SJCRH30 (cell line): ENCODE results near the gene SOX9. TPM values are rescaled to one million over a fixed set of nuclear protein-coding genes. Genes with fewer than 3 reads are reported as not detected.

Experiments
- DNase-seq, 2 experiments: peaks; one replicate each; pipeline ENCODE4 v3.0.0-alpha.2; 2015 to 2020
- H3K27ac ChIP-seq: fragments of 250-450 bp; sonication (Bioruptor Pico); 2 replicates; pipeline ENCODE4 v1.5.1; 2020; ENCODE audit warnings: mild to moderate bottlenecking, moderate library complexity
- H3K27me3 ChIP-seq: fragments of 250-450 bp; sonication (Bioruptor Pico); 2 replicates; pipeline ENCODE4 v1.5.1; 2020; ENCODE audit warnings: mild to moderate bottlenecking, moderate library complexity
- H3K36me3 ChIP-seq: fragments of 250-450 bp; sonication (Bioruptor Pico); 2 replicates; pipeline ENCODE4 v1.5.1; 2020; ENCODE audit warnings: mild to moderate bottlenecking, moderate library complexity
- H3K4me1 ChIP-seq: fragments of 250-450 bp; sonication (Bioruptor Pico); 2 replicates; pipeline ENCODE4 v1.5.1; 2020; ENCODE audit warnings: mild to moderate bottlenecking, moderate library complexity
- H3K4me3 ChIP-seq: fragments of 250-450 bp; sonication (Bioruptor Pico); 2 replicates; pipeline ENCODE4 v1.5.1; 2020; ENCODE audit warnings: mild to moderate bottlenecking, moderate library complexity
- H3K9me3 ChIP-seq: fragments of 250-450 bp; sonication (Bioruptor Pico); replicated peaks from 2 replicates; pipeline ENCODE4 v1.5.1; 2020; ENCODE audit warnings: mild to moderate bottlenecking, moderate library complexity
- total RNA-seq: library from RNA; depleted of rRNA; stranded (reverse); fragments of >200 nt; shearing (Covaris generic); gene quantifications from 2 replicates; pipeline ENCODE4 v1.2.3, GENCODE V29; 2014

Gene SOX9
- total RNA-seq, 1 experiment from 2014 or later = 104 TPM

GRCh38 chr17:72150632-72151460 is 30.0 kb downstream of the SOX9 start:
- no peaks in the 10 kb centered on the region for H3K36me3 ChIP-seq
- H3K4me1 ChIP-seq = peaks cover 18% of the 10 kb centered on the region
- peak overlapping the region; percentile 58 for H3K27ac ChIP-seq
- peak overlapping the region; percentile 27 for H3K4me3 ChIP-seq
- no peaks in the 10 kb centered on the region for H3K27me3 ChIP-seq
- H3K9me3 ChIP-seq = no peaks in the 10 kb centered on the region
- peak in 1 of 2 experiments; percentile 29 for DNase-seq

- peak; percentile 80 to 89 for DNase-seq
- Histone ChIP-seq H3K4me3 (peak overlapping the region; percentile 27), H3K9me3 (no peaks in the 10 kb centered on the region), H3K4me1 (peaks cover 18% of the 10 kb centered on the region), H3K27me3 (no peaks in the 10 kb centered on the region), H3K36me3 (no peaks in the 10 kb centered on the region), H3K27ac (peak overlapping the region; percentile 58)
These were observed 31.0 kb downstream of the SOX9 start for GRCh38 chr17:72151565-72152386.

GRCh38 chr17:72152387-72152929 is 31.6 kb downstream of the SOX9 start:
- peaks cover 18% of the 10 kb centered on the region for H3K4me1 ChIP-seq
- no peak overlapping the region for H3K4me3 ChIP-seq
- no peaks in the 10 kb centered on the region for H3K36me3 ChIP-seq
- H3K9me3 ChIP-seq = no peaks in the 10 kb centered on the region
- DNase-seq = no peak
- H3K27me3 ChIP-seq = no peaks in the 10 kb centered on the region
- H3K27ac ChIP-seq = no peak overlapping the region

DNA sequence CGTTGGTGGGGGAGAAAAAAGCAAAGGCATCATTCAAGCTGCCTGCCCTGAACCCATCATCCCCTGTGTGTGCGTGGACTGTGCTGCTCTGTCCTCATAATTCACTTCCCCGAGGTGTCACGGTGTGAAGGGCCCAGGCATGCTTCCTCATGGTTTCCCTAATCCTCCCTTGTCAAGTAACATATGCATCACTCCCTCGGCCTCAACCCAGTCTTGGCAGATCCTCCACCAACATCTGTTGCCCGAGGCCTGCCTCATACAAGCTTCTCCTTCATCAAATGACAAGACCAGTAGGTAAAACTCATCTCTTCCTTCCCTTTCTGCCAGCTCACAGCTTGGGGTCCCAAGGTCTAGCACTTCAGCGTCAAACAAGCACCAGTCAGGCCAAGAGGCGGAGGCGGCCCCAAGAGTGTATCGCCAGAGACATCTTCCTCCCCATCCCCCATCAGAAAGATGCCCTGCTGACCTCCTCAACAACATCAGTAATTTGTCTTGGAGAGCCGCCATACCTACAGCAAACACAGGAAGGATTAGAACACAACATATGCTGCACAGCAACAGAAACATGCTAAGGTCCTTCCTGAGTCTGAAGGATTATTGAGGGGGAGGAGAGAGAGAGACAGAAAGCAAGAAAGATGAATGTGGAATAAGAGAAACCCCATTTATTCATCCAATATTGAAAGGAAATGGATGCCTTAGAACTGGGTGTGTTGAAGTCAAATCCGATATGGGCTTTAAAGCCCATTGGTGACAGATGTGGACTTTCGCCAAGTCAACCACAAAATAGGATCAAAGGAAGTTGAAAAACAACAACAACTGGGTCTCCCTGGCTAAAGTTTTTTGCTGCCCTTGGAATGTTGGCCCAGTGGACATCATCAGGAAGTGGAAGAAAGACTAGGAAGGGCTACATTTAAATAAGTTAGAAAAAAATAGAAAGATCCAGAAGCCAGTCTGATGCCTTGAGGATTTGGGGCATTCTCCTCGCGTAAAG is 38.4 kb downstream of the SOX9 start:
- Histone ChIP-seq H3K4me1 (peaks cover 30% of the 10 kb centered on the region), H3K27ac (peak overlapping the region; percentile 62), H3K36me3 (no peaks in the 10 kb centered on the region), H3K4me3 (peak overlapping the region; percentile 21), H3K9me3 (no peaks in the 10 kb centered on the region), H3K27me3 (no peaks in the 10 kb centered on the region)
- DNase-seq = peak; percentile 87 to 95

DNA sequence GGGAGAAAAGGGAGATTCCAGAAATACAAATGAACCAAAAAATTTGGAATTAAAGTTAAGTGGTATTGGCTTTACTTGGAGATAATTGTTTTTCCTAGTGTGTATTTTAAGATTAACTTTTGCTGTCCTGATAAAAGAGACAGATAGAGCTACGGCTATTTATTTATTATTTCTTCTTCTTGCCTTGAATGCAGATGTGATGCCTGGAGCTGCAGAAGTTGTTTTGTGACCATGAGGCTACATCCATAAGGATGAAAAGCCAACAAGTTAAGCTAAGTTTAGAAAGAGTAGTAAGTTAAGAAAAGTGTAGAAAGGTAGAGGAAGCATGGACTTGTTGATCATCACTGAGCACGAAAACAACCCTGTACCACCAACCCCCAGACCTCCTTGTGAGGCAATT is 41.7 kb downstream of the SOX9 start:
- Histone ChIP-seq H3K27me3 (no peaks in the 10 kb centered on the region), H3K27ac (no peak overlapping the region), H3K4me3 (no peak overlapping the region), H3K36me3 (no peaks in the 10 kb centered on the region), H3K4me1 (peaks cover 30% of the 10 kb centered on the region), H3K9me3 (no peaks in the 10 kb centered on the region)
- DNase-seq = no peak

GRCh38 chr17:72163474-72163873 is 42.7 kb downstream of the SOX9 start:
- peaks cover 25% of the 10 kb centered on the region for H3K4me1 ChIP-seq
- DNase-seq = no peak
- no peaks in the 10 kb centered on the region for H3K36me3 ChIP-seq
- no peak overlapping the region for H3K4me3 ChIP-seq
- H3K27me3 ChIP-seq = no peaks in the 10 kb centered on the region
- H3K27ac ChIP-seq = no peak overlapping the region
- H3K9me3 ChIP-seq = no peaks in the 10 kb centered on the region

DNA sequence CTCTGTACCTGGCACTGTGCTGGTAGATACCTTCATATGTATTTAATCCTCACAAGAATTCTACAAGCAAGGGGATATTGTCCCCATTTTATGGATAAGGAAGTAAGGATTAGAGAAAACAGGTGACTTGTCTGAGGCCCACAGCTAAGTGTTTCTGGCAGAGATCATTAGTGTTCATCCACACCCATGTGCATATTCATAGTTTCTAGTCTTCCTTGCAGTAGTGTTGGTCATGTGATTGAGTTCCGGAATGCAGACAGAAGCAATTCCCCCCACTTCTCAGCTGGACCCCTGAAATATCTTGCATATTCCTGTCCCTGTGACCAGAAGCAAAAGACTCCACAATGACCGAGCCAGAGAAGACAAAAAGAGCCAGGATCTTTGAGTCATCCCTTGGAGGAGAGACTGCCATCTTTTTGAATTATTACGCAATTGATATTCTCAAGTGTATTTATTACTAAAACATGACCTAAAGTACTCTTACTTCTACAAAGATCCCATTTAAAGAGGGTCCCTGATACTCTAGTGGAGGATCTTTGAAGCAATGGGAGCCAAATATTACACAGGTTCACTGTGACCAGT is 43.4 kb downstream of the SOX9 start:
- peaks cover 17% of the 10 kb centered on the region for H3K4me1 ChIP-seq
- no peak overlapping the region for H3K4me3 ChIP-seq
- H3K36me3 ChIP-seq = no peaks in the 10 kb centered on the region
- no peak overlapping the region for H3K27ac ChIP-seq
- H3K9me3 ChIP-seq = no peaks in the 10 kb centered on the region
- no peak for DNase-seq
- no peaks in the 10 kb centered on the region for H3K27me3 ChIP-seq

GRCh38 chr17:72165192-72165866 is 44.5 kb downstream of the SOX9 start:
- H3K36me3 ChIP-seq = no peaks in the 10 kb centered on the region
- DNase-seq = no peak

DNA sequence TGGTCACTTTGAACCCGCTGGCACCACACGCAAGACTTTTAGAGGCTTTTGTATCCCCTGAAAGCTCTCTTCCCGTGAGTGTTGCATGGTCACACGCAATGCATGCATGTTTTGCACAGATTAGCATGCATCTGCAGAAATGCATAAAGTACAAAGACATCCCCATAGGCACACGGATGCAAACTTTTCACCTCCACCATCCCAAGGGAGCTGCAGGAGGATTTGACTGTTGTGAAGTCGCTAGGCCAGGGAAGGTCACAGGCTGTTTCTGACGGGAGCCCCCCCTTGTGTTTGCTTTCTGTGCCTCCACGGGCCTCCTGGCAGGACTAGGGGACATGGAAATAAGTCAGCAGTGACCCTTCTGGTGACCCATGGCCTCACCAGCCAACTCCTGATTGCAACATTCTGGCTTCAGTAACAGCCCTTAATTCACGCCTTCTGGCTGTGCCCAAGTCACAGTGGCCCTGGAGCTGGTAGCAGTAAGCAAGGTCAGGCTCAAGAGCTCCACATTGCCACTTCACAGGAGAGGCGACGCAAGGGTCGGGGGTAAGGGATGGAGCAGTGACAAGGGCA is 45.1 kb downstream of the SOX9 start:
- peaks cover 2% of the 10 kb centered on the region; the same call in 1 of the 2 replicates for H3K4me1 ChIP-seq
- H3K27ac ChIP-seq = no peak overlapping the region
- no peaks in the 10 kb centered on the region for H3K36me3 ChIP-seq
- H3K27me3 ChIP-seq = no peaks in the 10 kb centered on the region
- H3K9me3 ChIP-seq = no peaks in the 10 kb centered on the region
- DNase-seq = no peak
- H3K4me3 ChIP-seq = no peak overlapping the region

More at GRCh38 chr17:72165192-72165866, 44.5 kb downstream of the SOX9 start:
- no peaks in the 10 kb centered on the region for H3K9me3 ChIP-seq
- H3K27me3 ChIP-seq = no peaks in the 10 kb centered on the region
- H3K27ac ChIP-seq = no peak overlapping the region
- H3K4me1 ChIP-seq = peaks cover 8% of the 10 kb centered on the region
- H3K4me3 ChIP-seq = no peak overlapping the region

- DNase-seq = no peak
- Histone ChIP-seq H3K27ac (no peak overlapping the region), H3K9me3 (no peaks in the 10 kb centered on the region), H3K27me3 (no peaks in the 10 kb centered on the region), H3K36me3 (no peaks in the 10 kb centered on the region), H3K4me1 (peaks cover 11% of the 10 kb centered on the region), H3K4me3 (no peak overlapping the region)
These were observed 46.8 kb downstream of the SOX9 start for GRCh38 chr17:72167593-72167992.

GRCh38 chr17:72169823-72170222 is 49.0 kb downstream of the SOX9 start:
- DNase-seq = no peak
- Histone ChIP-seq H3K4me3 (no peak overlapping the region), H3K27me3 (no peaks in the 10 kb centered on the region), H3K4me1 (peaks cover 29% of the 10 kb centered on the region), H3K9me3 (no peaks in the 10 kb centered on the region), H3K27ac (no peak overlapping the region), H3K36me3 (no peaks in the 10 kb centered on the region)

DNA sequence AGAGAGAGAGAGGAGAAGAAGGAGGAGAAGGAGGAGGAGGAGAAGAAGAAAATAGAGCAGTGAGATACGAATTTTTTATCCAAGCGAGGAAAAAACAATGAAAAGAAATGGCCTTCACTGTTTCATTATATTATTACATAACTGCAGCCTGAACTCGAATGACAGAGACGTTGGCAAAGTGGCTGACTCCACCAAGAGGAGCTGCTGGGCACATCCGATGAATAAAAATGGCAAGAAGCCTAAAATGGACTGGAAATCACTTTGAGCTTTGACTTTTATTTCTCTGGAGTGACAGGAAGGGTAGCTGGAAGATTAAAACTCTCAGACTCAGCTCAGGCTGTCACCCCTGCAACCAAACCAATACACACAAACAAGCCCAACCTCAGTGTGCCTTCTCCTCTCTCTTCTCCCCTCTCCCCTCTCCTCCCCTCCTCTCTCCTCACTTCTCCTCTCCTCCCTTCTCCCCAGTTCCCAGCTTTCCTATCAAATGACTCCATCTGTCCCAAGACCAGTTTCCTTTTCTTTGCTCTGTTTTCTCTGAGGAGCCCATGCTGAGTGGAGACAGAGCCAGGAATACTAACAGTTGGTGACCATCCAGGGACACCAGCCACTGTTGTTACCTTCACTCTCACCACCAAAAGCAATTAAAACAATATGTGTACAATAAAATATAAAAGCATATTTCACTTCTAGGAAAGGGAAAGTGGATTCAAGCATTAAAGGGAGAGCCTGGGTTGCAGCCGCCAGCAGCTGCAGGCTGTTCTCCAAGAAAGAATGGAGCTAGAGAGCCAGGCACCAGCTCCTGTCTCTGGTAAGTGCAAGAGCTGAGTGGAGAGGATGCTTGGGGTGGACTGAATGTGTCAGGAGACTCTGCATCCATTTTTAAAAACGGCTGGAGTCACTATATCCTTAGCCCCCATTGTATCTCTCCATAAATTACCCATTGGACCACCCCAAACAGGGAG is 51.2 kb downstream of the SOX9 start:
- Histone ChIP-seq H3K9me3 (no peaks in the 10 kb centered on the region), H3K36me3 (no peaks in the 10 kb centered on the region), H3K4me1 (peaks cover 47% of the 10 kb centered on the region), H3K27me3 (no peaks in the 10 kb centered on the region), H3K27ac (no peak overlapping the region), H3K4me3 (no peak overlapping the region)
- no peak for DNase-seq
